Progenitor cell of endocrine pancreas (in vitro differentiated cells): ENCODE data around the gene BOD1L1. TPM values are rescaled to one million over a fixed set of nuclear protein-coding genes. Genes with fewer than 3 reads are reported as not detected.

Experiments
- DNase-seq: peaks from one replicate; pipeline ENCODE4 v3.0.0; 2021; ENCODE audit warnings: low spot score; ENCODE audit not compliant: unreplicated experiment
- H3K27ac Mint-ChIP-seq: 2 replicates; pipeline ENCODE4 v1.8.0; 2021; ENCODE audit warnings: mild to moderate bottlenecking, moderate library complexity, mixed read lengths
- H3K27me3 Mint-ChIP-seq: 2 replicates; pipeline ENCODE4 v1.8.0; 2021; ENCODE audit warnings: mixed read lengths
- H3K36me3 Mint-ChIP-seq: 2 replicates; pipeline ENCODE4 v1.8.0; 2022; ENCODE audit warnings: mixed read lengths; ENCODE audit not compliant: insufficient read depth
- H3K4me1 Mint-ChIP-seq: 2 replicates; pipeline ENCODE4 v1.8.0; 2021; ENCODE audit warnings: low read depth, mixed read lengths
- H3K4me3 Mint-ChIP-seq: 2 replicates; pipeline ENCODE4 v1.8.0; 2021; ENCODE audit warnings: low read depth, mild to moderate bottlenecking, moderate library complexity, mixed read lengths
- H3K9me3 Mint-ChIP-seq: 2 replicates; pipeline ENCODE4 v1.8.0; 2021; ENCODE audit warnings: low read depth, mixed read lengths
- CTCF ChIP-seq: fragments of 200-600 bp; sonication (generic); IDR thresholded peaks from one replicate; pipeline ENCODE4 v1.5.0; 2021; ENCODE audit warnings: antibody characterized with exemption, mild to moderate bottlenecking; ENCODE audit not compliant: unreplicated experiment
- total RNA-seq: library from RNA; stranded (reverse); gene quantifications from 2 replicates; pipeline ENCODE4 v1.2.1, GENCODE V29; 2021

BOD1L1 gene
- total RNA-seq, 1 donor from 2014 or later: 42.1 TPM

GRCh38 chr4:13525606-13526281 lies 101.8 kb downstream of the BOD1L1 start:
- TF ChIP-seq CTCF: no peak
- H3K9me3 Mint-ChIP-seq: no peaks in the 10 kb centered on the region
- no peaks in the 10 kb centered on the region for H3K4me1 Mint-ChIP-seq
- no peak overlapping the region for H3K4me3 Mint-ChIP-seq
- no peak for DNase-seq
- H3K27ac Mint-ChIP-seq: no peak overlapping the region
- H3K36me3 Mint-ChIP-seq: no peaks in the 10 kb centered on the region
- H3K27me3 Mint-ChIP-seq: peaks cover 57% of the 10 kb centered on the region

- Mint-ChIP-seq H3K27ac (no peak overlapping the region), H3K27me3 (peaks cover 46% of the 10 kb centered on the region), H3K4me1 (no peaks in the 10 kb centered on the region), H3K36me3 (no peaks in the 10 kb centered on the region), H3K4me3 (no peak overlapping the region), H3K9me3 (no peaks in the 10 kb centered on the region)
- no peak for DNase-seq
- no peak for TF ChIP-seq CTCF
These were observed 102.9 kb downstream of the BOD1L1 start for GRCh38 chr4:13524504-13525243.

- no peak for TF ChIP-seq CTCF
- Mint-ChIP-seq H3K9me3 (no peaks in the 10 kb centered on the region), H3K4me1 (no peaks in the 10 kb centered on the region), H3K4me3 (no peak overlapping the region), H3K27me3 (peaks cover 44% of the 10 kb centered on the region), H3K27ac (no peak overlapping the region), H3K36me3 (no peaks in the 10 kb centered on the region)
- DNase-seq: no peak
These were observed 103.7 kb downstream of the BOD1L1 start for GRCh38 chr4:13523591-13524503.

- H3K4me3 Mint-ChIP-seq: no peak overlapping the region
- DNase-seq: no peak
- H3K27me3 Mint-ChIP-seq: peaks cover 37% of the 10 kb centered on the region
- H3K4me1 Mint-ChIP-seq: no peaks in the 10 kb centered on the region
- TF ChIP-seq CTCF: no peak
- no peaks in the 10 kb centered on the region for H3K36me3 Mint-ChIP-seq
- H3K27ac Mint-ChIP-seq: no peak overlapping the region
- H3K9me3 Mint-ChIP-seq: no peaks in the 10 kb centered on the region
These were observed 104.4 kb downstream of the BOD1L1 start for GRCh38 chr4:13523105-13523477.
